HG02973 (cell line): Measurements from ENCODE around the gene VPS8.
"Not testable (repeated sequence)": the region's sequence is repeated elsewhere in the genome, so short reads cannot be mapped to it uniquely, and the experiment has no call there.

ENCODE experiments used
- ATAC-seq: cut with Tn5 transposase; IDR thresholded peaks from one replicate; pipeline ENCODE4 v1.9.1; 2021; ENCODE audit warnings: moderate library complexity; ENCODE audit not compliant: unreplicated experiment

The VPS8 gene

DNA sequence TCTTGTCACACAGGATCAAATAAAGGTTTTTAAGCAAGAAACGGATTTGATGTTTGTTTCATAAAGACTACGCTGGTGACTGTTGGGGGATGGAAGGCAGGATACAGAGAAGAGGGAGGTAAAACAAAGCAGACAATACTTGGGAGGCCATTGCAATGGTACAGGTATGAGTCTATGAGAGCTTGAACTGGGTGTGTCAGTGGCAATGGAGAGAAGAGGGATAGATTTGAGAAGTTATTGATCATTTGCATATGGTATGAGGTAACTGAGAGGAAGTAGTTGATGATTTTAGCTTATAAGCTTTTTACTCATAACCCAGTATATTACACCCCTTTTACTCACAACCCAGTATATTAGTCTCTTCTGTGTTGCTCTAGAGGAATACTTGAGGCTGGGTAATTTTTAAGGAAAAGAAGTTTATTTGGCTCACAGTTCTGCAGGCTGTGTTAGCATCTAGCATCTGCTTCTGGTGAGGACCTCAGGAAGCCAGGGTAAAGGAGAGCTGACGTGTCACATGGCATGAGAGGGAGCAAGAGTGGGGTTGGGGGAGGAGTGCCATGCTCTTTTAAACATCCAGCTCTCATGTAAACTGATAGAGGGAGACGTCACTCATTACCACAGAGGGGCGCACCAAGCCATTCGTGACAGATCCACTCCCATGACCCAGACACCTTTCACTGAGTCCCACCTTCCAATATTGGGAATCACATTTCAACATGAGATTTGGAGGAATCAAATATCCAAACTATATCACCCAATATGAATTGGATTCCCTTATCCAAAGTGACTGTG lies 153.9 kb downstream of the VPS8 start:
- ATAC-seq: no peak

GRCh38 chr3:184968115-184968514 lies 156.1 kb downstream of the VPS8 start:
- ATAC-seq: no peak

GRCh38 chr3:184970186-184970585 lies 158.2 kb downstream of the VPS8 start:
- ATAC-seq: no peak

DNA sequence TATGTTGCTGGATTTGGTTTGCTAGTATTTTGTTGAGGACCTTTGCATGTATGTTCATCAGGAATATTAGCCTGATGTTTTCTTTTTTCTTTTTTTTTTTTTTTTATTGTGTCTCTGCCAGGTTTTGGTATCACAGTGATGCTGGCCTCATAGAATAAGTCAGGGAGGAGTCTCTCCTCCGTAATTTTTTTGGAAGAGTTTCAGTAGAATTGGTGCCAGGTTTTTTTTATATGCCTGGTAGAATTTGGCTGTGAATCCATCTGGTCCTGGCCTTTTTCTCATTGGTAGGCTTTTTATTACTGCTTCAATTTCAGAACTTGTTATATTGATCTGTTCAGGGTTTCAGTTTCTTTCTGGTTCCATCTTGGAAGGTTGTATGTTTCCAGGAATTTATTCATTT lies 165.8 kb downstream of the VPS8 start:
- no peak for ATAC-seq

DNA sequence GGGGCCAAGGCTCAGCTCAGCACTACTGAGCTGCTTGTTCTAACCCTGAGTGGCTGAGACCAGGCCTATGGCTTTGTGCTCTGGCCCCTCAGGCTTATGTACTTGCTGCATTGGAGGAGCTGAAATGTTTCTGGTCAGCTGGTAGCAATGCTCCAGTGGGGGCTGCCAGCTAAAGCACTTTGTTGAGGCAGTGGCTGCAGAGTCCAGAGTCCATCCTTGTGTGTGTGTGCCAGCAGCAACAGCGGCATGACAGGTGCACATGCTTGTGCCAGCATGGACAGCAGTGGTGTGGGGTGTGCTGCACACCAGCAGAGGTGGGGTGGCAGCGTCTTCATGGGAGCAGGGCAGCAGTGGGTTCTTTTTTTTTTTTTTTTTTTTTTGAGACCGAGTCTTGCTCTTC lies 169.1 kb downstream of the VPS8 start:
- no peak for ATAC-seq

DNA sequence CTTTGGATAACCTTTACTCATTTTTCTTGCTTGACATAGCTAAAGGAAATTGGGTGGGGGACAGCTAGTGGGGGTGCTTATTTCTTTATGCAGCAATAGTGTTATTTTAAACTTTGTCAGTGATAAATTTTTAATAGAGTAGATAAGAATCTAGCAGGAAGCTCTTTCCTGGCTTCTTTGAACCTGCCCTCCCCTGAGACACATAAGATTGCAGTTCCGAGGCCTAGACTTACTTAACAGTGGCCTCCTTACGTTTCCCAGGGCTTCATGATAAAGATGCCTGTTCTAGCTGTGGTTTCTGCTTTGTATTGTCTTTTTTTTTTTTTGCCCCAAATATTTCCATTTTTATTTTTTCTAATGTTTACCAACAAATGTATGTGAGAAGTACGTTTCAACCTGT lies 170.1 kb downstream of the VPS8 start:
- ATAC-seq: no peak

GRCh38 chr3:184985586-184985985 lies 173.6 kb downstream of the VPS8 start:
- no peak for ATAC-seq

DNA sequence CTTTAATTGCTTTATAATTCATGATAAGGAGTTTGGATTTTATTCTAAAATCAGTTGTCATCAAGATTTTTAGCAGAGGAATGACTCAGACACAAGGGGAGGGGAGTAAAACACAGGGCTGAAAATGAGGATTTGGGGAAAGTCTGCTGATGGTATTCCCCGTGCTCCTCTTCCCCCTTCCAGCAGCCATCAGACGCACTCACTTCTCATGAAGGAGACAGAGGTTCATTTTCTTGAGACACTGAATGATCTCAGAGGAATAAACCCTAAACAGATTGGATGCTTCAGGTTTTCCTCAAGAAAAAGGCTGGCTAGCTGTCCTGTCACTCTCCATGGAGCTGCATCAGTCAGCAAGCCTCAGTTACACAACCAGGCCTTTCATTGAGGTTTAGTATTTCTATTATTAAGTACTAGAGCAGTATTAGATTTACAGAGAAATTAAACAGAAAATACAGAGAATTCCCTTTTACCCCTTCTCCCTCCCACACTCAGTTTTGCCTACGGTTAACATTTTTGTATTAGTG lies 174.5 kb downstream of the VPS8 start:
- ATAC-seq: no peak

GRCh38 chr3:184993394-184993793 lies 181.4 kb downstream of the VPS8 start:
- ATAC-seq: no peak

GRCh38 chr3:185003876-185004275 lies 191.9 kb downstream of the VPS8 start:
- not testable (repeated sequence) for ATAC-seq

DNA sequence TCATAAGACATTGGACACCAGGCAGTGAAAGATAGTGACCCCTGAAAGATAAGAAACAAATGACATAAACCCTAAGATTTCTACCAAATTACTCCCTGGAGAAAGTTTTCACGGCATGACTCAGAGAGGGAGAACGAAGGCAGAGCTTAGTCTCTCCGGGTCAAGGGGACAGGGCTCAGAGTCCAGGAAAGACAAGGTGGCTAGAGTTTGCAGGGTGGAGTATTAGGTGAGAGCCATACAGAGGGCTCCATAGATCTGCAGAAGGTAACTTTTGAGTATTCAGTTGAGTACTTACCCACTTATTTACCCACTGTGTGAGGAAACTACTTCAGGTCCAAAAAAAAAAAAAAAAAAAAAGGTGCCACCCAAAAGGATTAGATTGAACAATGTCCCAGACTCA lies 197.7 kb downstream of the VPS8 start:
- no peak for ATAC-seq

DNA sequence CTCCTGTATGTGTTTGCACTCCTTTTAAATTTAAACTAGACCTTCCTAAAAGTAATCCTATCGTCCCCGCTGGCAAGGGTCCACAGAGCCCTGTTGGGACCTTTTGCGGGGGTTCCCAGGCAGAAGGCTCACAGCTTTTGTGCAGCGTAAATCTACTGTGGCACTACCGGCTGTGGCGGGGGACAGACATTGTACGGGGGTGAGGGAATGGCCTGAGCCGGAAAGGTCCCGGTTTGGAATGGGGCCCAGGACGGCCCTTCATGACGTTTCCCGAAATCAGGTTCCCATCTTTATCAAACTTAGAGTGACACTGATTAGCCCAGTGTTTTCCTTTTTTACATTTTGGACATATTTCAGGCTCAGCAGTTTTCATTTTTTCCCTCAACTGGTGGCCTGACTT lies 205.6 kb downstream of the VPS8 start:
- ATAC-seq: not testable (repeated sequence)

- ATAC-seq: not testable (repeated sequence)
Observed at GRCh38 chr3:185017996-185018395, 206.0 kb downstream of the VPS8 start.

- no peak for ATAC-seq
Observed at GRCh38 chr3:185021256-185021655, 209.3 kb downstream of the VPS8 start.

GRCh38 chr3:185024406-185024805 lies 212.4 kb downstream of the VPS8 start:
- ATAC-seq: no peak

DNA sequence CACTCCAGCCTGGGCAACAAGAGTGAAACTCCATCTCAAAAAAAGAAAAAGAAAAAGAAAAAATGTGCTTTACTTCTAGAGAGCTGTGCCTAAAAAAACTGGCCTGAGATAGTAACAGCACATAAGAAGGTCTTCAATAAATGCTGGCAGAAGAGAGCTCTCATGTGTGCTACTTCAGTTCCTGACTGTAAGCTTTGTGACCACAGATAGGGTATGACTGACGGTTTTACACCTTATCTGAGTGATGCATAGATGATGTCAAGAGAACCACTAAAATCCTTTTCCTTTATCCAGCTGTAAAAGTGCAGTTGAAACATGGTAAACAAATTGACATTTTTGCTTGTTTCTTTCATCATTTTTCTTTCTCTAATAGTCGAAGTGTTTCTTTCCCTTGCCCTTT lies 213.0 kb downstream of the VPS8 start:
- ATAC-seq: no peak

- ATAC-seq: no peak
Observed at GRCh38 chr3:185028121-185028520, 216.2 kb downstream of the VPS8 start.

DNA sequence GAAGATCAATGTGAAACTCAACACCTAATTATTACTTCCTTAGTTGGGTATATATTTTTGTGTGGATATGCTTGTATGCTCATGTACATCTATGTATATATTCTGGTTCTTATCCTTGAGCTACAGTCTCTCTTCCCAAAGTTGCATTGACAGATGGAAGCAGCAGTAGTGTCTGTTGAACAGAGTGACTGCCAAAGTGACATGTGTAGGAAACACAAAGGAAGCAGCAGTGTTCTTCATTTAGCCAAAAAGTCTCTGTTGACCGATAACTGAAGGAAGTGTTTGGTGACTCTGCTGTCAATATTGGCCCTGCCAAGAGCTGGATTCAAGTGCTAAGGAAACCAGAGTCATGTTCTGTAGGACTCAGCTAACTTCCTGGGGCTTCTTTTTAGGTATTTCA lies 217.1 kb downstream of the VPS8 start:
- ATAC-seq: no peak

DNA sequence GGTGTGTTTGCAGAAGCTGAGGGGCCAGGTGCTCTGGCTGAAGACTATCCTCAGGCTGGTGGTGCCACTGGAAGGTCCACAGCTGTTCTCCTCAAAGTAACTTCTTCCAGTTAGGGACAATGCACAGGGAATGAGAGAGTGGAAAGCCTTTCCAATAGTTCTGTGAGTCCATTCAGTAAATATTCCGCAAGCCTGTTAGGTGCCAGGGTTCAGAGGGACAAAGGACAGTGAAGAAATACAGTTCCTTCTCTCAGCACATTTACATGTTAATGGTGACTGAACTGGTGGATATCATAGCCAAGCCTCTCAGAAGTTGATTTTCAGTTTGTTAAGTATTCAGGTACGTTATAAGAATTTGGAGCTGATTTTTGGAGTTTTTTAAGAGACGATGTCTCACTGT lies 218.4 kb downstream of the VPS8 start:
- ATAC-seq: no peak

DNA sequence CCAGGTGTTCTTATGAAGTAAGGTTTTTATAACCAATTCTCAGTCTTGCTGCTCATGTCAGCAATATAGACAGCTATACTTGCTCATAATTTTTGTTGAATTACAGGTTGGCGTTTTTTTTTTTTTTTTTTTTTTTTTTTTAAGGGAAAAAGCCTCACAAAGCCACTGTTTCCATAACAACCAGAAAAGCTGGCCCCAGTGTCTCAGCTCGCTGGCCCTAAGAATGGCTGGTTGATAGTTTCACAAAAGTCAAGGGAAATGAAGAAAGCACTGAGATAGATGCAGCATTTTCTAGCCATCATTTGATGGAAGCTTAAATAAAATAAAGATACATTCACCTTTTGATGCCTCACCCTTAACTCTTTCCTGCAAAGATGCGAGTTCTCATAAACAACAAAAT lies 219.0 kb downstream of the VPS8 start:
- ATAC-seq: no peak

DNA sequence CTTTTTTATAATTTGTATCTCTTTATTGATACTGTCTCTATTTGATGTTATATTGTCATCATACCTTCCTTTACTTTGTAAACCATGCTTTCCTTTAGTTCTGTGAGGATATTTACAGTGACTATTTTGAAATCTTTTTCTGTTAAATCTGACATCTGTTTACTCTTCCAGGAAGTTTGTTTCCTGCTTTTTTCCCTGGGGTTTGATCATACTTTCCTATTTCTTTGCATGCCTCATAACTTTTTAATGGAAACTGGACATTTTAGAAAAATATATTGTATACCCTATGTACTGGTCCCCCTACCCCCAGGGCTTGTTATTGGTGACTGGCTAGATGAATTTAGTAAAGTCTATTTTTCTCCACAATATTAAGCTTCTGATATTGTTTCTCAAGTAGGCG lies 225.8 kb downstream of the VPS8 start:
- ATAC-seq: no peak

- no peak for ATAC-seq
Observed at GRCh38 chr3:185040425-185040824, 228.5 kb downstream of the VPS8 start.

DNA sequence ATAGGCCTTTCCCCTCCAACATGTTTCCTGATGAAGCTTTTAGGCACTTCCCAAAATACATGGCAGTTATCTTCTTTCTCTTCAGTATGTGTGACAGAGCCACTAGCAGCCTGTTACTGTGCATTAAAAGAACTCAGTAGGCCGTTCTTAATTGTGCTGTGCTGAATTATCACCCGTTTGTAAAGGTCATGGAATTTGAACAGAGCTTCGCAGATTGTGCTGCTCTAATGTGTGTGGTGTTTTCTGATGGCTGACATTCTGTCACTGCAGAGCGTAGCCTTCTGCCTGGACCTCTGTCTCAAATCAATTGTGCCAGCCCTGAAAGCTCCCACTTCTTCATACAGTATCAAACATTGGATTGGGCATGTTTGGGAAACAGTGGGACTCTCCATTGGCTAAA lies 229.6 kb downstream of the VPS8 start:
- ATAC-seq: no peak
